Upper lobe of left lung (tissue), 6 donors: ENCODE results near the gene SNTG2. TPM values are rescaled to one million over a fixed set of nuclear protein-coding genes. Genes with fewer than 3 reads are reported as not detected.
"Not testable (repeated sequence)": the region's sequence is repeated elsewhere in the genome, so short reads cannot be mapped to it uniquely, and the experiment has no call there.

Source experiments
- ATAC-seq, 2 donors: fragments of 200-7000 bp; cut with Tn5 transposase; one replicate each; pipeline ENCODE4 v1.9.1; 2022; ENCODE audit warnings: mild to moderate bottlenecking in 2 of 2, moderate library complexity in 2 of 2; ENCODE audit not compliant: low FRiP score in 2 of 2
- DNase-seq, 2 donors: peaks; one replicate each; pipeline ENCODE4 v3.0.0-alpha.2; 2019 to 2020
- H3K27ac ChIP-seq, 4 donors: fragments of 200-600 bp; sonication (generic); one replicate each; pipeline ENCODE4 v1.5.1; 2016 to 2019
- H3K27me3 ChIP-seq, 4 donors: fragments of 200-600 bp; sonication (generic); one replicate each; pipeline ENCODE4 v1.5.1; 2017 to 2019
- H3K36me3 ChIP-seq, 4 donors: fragments of 200-600 bp; sonication (generic); one replicate each; pipeline ENCODE4 v1.5.1; 2016 to 2019
- H3K4me1 ChIP-seq, 4 donors: fragments of 200-600 bp; sonication (generic); one replicate each; pipeline ENCODE4 v1.5.1; 2018 to 2019
- H3K4me3 ChIP-seq, 4 donors: fragments of 200-600 bp; sonication (generic); one replicate each; pipeline ENCODE4 v1.5.1; 2017 to 2019; ENCODE audit warnings: mild to moderate bottlenecking in 2 of 4, moderate library complexity in 1 of 4
- H3K9me3 ChIP-seq, 4 donors: fragments of 200-600 bp; sonication (generic); one replicate each; pipeline ENCODE4 v1.5.1; 2018 to 2019
- CTCF ChIP-seq, 6 experiments: fragments of 450-650 bp in 4 of 6; fragments of 200-600 bp in 2 of 6; sonication (generic) in 2 of 6; IDR thresholded peaks; one replicate each; pipeline ENCODE4 v1.5.1; 2016 to 2019; ENCODE audit warnings: antibody characterized with exemption in 6 of 6
- EP300 ChIP-seq, 4 donors: sonication (generic); formaldehyde crosslinking; IDR thresholded peaks; one replicate each; pipeline ENCODE4 v1.5.1; 2017; ENCODE audit warnings: antibody characterized with exemption in 4 of 4, control low read depth in 2 of 4
- POLR2A ChIP-seq, 4 donors: fragments of 450-650 bp; IDR thresholded peaks; one replicate each; pipeline ENCODE4 v1.5.1; 2016 to 2017; ENCODE audit warnings: antibody characterized with exemption in 4 of 4, mild to moderate bottlenecking in 2 of 4
- POLR2AphosphoS5 ChIP-seq, 2 donors: sonication (generic); formaldehyde crosslinking; IDR thresholded peaks; one replicate each; pipeline ENCODE4 v1.5.1; 2017; ENCODE audit warnings: antibody characterized with exemption in 2 of 2
- WGBS, 2 donors: methylation state at CpG; one replicate each; pipeline ENCODE4 v1.1.5; 2017 to 2018; 5-methylcytosine and 5-hydroxymethylcytosine counted together
- total RNA-seq, 6 donors: library from RNA; depleted of rRNA in 4 of 6; stranded (reverse); fragments of >200 nt in 4 of 6; gene quantifications; one replicate each; pipeline versions ENCODE4 v1.1.0 to v1.2.1, GENCODE V29; 2016 to 2021
- donor health status: DM: no; HTN: no; CAD: no; lungs with moderate emphysema.
- donor health status: DM: no; HTN: yes; CAD: no; lungs with severe emphysema.

The SNTG2 gene
- total RNA-seq, 6 donors from 2014 or later: 1.1 to 13.6 (median 3.0) TPM

DNA sequence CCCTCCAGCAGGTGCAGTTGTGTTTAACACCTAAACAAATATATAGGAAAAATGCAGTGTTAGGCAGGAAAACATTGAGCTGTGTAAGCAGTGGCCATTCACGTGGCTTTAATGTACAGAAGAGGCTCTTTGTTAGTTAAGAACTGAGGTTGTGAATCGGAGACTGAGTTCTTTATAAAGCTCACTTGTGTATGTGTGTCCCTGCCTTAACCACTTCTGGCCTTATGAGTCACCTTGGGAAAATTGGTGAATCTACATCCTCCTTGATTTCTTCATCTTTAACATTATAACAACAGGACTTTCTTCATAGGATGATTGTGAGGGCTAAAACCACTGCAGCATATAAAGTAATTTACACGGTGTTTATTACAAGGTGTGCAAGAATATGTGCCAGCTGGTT, 274.3 kb downstream of the SNTG2 start:
- Histone ChIP-seq H3K4me3 (no peak overlapping the region), H3K36me3 (no peaks in the 10 kb centered on the region), H3K27ac (no peak overlapping the region), H3K27me3 (no peaks in the 10 kb centered on the region), H3K9me3 (no peaks in the 10 kb centered on the region), H3K4me1 (no peaks in the 10 kb centered on the region)
- ATAC-seq: no peak
- DNase-seq: no peak
- WGBS, 2 donors: 59 to 64% methylated on average over 3 of the region's 3 CpGs
- TF ChIP-seq CTCF (IDR thresholded peaks at IDR 0.05): no peak
- no peak for TF ChIP-seq POLR2AphosphoS5 (IDR thresholded peaks at IDR 0.05)
- TF ChIP-seq POLR2A (IDR thresholded peaks at IDR 0.05): no peak
- no peak for TF ChIP-seq EP300 (IDR thresholded peaks at IDR 0.05)

GRCh38 chr2:1226766-1227165, 276.1 kb downstream of the SNTG2 start:
- Histone ChIP-seq H3K4me1 (no peaks in the 10 kb centered on the region), H3K4me3 (no peak overlapping the region), H3K9me3 (no peaks in the 10 kb centered on the region), H3K36me3 (no peaks in the 10 kb centered on the region), H3K27ac (no peak overlapping the region), H3K27me3 (no peaks in the 10 kb centered on the region)
- DNase-seq: no peak
- TF ChIP-seq CTCF (IDR thresholded peaks at IDR 0.05) (no peak), POLR2AphosphoS5 (IDR thresholded peaks at IDR 0.05) (no peak), POLR2A (IDR thresholded peaks at IDR 0.05) (no peak), EP300 (IDR thresholded peaks at IDR 0.05) (no peak)
- 85 to 89% methylated on average over 3 of the region's 3 CpGs for WGBS, 2 donors
- ATAC-seq: no peak

DNA sequence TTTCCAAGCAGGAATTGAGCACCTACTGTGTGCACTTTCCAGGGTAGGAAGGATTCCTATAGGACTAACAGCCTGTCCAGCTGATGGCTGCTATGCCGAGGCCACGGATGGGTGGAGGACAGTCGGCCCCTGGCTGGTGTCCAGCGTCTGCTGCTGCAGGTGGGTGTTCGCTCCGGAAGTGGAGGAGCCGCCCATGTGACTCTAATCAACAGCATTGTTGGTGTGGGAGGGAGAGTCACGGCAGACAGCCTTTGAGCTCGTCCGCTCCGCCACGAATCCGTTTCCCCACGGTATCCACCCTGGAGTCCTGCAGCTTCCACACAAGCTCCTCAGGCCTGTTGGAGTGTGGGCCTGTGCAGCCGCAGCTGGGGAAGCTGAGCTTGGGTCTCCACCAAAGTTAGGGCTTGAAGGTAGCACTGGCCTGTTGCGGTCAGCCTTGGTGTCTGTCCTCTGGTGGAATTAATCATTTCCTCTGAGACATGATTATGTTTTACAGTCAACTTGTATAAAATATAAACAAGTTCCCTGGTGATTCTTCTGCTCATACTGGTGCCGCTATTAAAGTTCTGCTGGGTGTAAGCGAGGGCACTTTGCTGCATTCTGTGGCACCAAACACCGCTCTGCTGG, 276.7 kb downstream of the SNTG2 start:
- peak overlapping the region in 1 of 4 donors; percentile 16 for H3K27ac ChIP-seq
- H3K4me1 ChIP-seq: no peaks in the 10 kb centered on the region
- H3K9me3 ChIP-seq: no peaks in the 10 kb centered on the region
- TF ChIP-seq POLR2A (IDR thresholded peaks at IDR 0.05) (no peak), POLR2AphosphoS5 (IDR thresholded peaks at IDR 0.05) (peak in 1 of 2 donors; percentile 10)
- H3K36me3 ChIP-seq: no peaks in the 10 kb centered on the region
- no peak overlapping the region for H3K4me3 ChIP-seq
- WGBS, 2 donors: 64 to 77% methylated on average over 15 to 19 of the region's 19 CpGs
- peak in 1 of 2 donors; percentile 60 for DNase-seq
- no peaks in the 10 kb centered on the region for H3K27me3 ChIP-seq
- ATAC-seq: no peak

GRCh38 chr2:1229596-1229995, 278.9 kb downstream of the SNTG2 start:
- DNase-seq: peak in 1 of 2 donors; percentile 73
- not testable (repeated sequence) for H3K4me3 ChIP-seq, H3K27ac ChIP-seq, ATAC-seq, H3K9me3 ChIP-seq, H3K36me3 ChIP-seq, H3K4me1 ChIP-seq, H3K27me3 ChIP-seq
- WGBS, 2 donors: 97% methylated on average over 30 of the region's 30 CpGs; no CpG with 5 or more reads in 1 of the 2 donors

DNA sequence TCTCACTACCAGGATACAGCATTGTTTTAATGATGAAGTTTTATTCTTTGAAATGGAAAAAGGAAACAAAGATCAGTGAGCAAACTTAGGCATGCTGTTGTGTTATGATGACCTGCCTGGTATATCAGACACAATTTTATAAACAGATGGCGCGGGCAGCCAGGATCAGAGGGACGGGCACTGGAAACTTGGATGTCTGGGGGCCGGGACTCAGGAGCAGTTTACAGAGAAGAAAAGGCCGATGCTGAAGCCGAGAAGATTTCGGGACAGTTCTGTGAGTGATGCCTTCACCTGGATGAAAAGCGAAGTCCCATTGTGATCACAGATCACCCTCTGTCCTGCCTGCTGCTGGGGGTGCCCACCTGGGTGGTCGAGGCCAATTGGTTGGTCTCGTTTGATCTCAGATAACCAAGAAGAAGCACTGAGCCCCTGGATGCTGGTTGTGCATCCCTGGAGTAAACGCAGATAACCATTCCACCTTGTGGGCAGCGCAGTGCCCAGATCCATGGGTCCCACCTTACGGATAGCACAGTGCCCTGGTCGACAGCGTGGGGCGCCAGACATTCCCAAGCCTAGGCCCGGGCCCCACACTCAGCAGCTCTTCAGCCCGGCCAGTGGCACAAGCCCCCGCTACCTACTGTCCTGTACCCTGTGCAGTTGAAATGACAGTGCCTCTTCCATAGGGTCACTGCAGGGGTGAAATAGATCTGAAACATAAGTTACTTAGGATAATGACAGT, 279.7 kb downstream of the SNTG2 start:
- H3K36me3 ChIP-seq: no peaks in the 10 kb centered on the region
- 95 to 97% methylated on average over 15 to 19 of the region's 19 CpGs for WGBS, 2 donors
- TF ChIP-seq POLR2AphosphoS5 (IDR thresholded peaks at IDR 0.05) (no peak), CTCF (IDR thresholded peaks at IDR 0.05) (no peak), EP300 (IDR thresholded peaks at IDR 0.05) (no peak), POLR2A (IDR thresholded peaks at IDR 0.05) (no peak)
- H3K4me3 ChIP-seq: no peak overlapping the region
- H3K27ac ChIP-seq: no peak overlapping the region
- H3K9me3 ChIP-seq: no peaks in the 10 kb centered on the region
- DNase-seq (no peak), ATAC-seq (peak in 1 of 2 donors; percentile 59)
- H3K4me1 ChIP-seq: peaks cover 0 to 10% (median 0%) of the 10 kb centered on the region in 4 donors
- H3K27me3 ChIP-seq: no peaks in the 10 kb centered on the region
